Stomach smooth muscle (tissue), 2 donors: Measurements from ENCODE around the gene ACLY.

Experiments
- H3K27ac ChIP-seq: one replicate; pipeline ENCODE4 v1.7.0; 2013; ENCODE audit warnings: mild to moderate bottlenecking, low read length, inconsistent platforms
- H3K27me3 ChIP-seq, 2 donors: one replicate each; pipeline ENCODE4 v1.7.0; 2013; ENCODE audit warnings: low read length in 2 of 2; ENCODE audit not compliant: insufficient read depth in 2 of 2, control insufficient read depth in 1 of 2
- H3K36me3 ChIP-seq, 2 donors: one replicate each; pipeline ENCODE4 v1.7.0; 2013; ENCODE audit warnings: low read length in 2 of 2; ENCODE audit not compliant: control insufficient read depth in 2 of 2, insufficient read depth in 2 of 2
- H3K4me1 ChIP-seq: one replicate; pipeline ENCODE4 v1.7.0; 2013; ENCODE audit warnings: low read length; ENCODE audit not compliant: control insufficient read depth, insufficient read depth
- H3K4me3 ChIP-seq, 2 donors: one replicate each; pipeline ENCODE4 v1.7.0; 2013; ENCODE audit warnings: low read length in 2 of 2
- H3K9ac ChIP-seq, 2 donors: one replicate each; pipeline ENCODE4 v1.7.0; 2013; ENCODE audit warnings: low read length in 2 of 2, mild to moderate bottlenecking in 1 of 2
- H3K9me3 ChIP-seq, 2 donors: one replicate each; pipeline ENCODE4 v1.7.0; 2013; ENCODE audit warnings: low read length in 2 of 2; ENCODE audit not compliant: control insufficient read depth in 2 of 2
- donor health status: healthy.
- donor health status: Pancreatic carcinoma.

ACLY gene

GRCh38 chr17:41919840-41920579, 1.3 kb upstream of the ACLY start:
- Histone ChIP-seq H3K27me3 (no peaks in the 10 kb centered on the region), H3K9me3 (no peaks in the 10 kb centered on the region), H3K36me3 (no peaks in the 10 kb centered on the region), H3K27ac (peak overlapping the region; percentile 77), H3K4me1 (peaks cover 27% of the 10 kb centered on the region), H3K9ac (peak overlapping the region; percentile 66 to 75), H3K4me3 (peak overlapping the region in 1 of 2 donors; percentile 93)

- Histone ChIP-seq H3K9ac (peak overlapping the region; percentile 66 to 75), H3K27ac (peak overlapping the region; percentile 77), H3K4me3 (peak overlapping the region; percentile 75 to 93)
Observed at GRCh38 chr17:41919165-41919817, 540 bp upstream of the ACLY start.

GRCh38 chr17:41917679-41918313, 955 bp downstream of the ACLY start:
- peaks cover 35% of the 10 kb centered on the region for H3K4me1 ChIP-seq
- peak overlapping the region; percentile 80 to 89 for H3K9ac ChIP-seq
- H3K4me3 ChIP-seq, result peak overlapping the region; percentile 93 to 94
- peaks cover 7 to 8% of the 10 kb centered on the region in 2 donors for H3K36me3 ChIP-seq
- H3K27me3 ChIP-seq, result no peaks in the 10 kb centered on the region
- no peaks in the 10 kb centered on the region for H3K9me3 ChIP-seq
- H3K27ac ChIP-seq, result peak overlapping the region; percentile 77

More at GRCh38 chr17:41919165-41919817, 540 bp upstream of the ACLY start:
- Histone ChIP-seq H3K27me3 (no peaks in the 10 kb centered on the region), H3K36me3 (no peaks in the 10 kb centered on the region), H3K4me1 (peaks cover 29% of the 10 kb centered on the region), H3K9me3 (no peaks in the 10 kb centered on the region)

GRCh38 chr17:41917192-41917591, 1.6 kb downstream of the ACLY start:
- H3K9me3 ChIP-seq, result no peaks in the 10 kb centered on the region
- H3K4me3 ChIP-seq, result peak overlapping the region in 1 of 2 donors; percentile 93
- H3K4me1 ChIP-seq, result peaks cover 35% of the 10 kb centered on the region
- H3K27me3 ChIP-seq, result no peaks in the 10 kb centered on the region
- peak overlapping the region; percentile 77 for H3K27ac ChIP-seq
- peaks cover 12% of the 10 kb centered on the region in 2 donors for H3K36me3 ChIP-seq
- H3K9ac ChIP-seq, result peak overlapping the region in 1 of 2 donors; percentile 21

GRCh38 chr17:41915566-41915965, 3.2 kb downstream of the ACLY start:
- no peak overlapping the region for H3K9ac ChIP-seq
- no peak overlapping the region for H3K4me3 ChIP-seq
- peaks cover 35% of the 10 kb centered on the region for H3K4me1 ChIP-seq
- H3K27me3 ChIP-seq, result no peaks in the 10 kb centered on the region
- H3K27ac ChIP-seq, result no peak overlapping the region
- peaks cover 23 to 24% of the 10 kb centered on the region in 2 donors for H3K36me3 ChIP-seq
- H3K9me3 ChIP-seq, result no peaks in the 10 kb centered on the region

GRCh38 chr17:41915020-41915419, 3.7 kb downstream of the ACLY start:
- H3K9ac ChIP-seq, result no peak overlapping the region
- H3K27ac ChIP-seq, result no peak overlapping the region
- H3K27me3 ChIP-seq, result no peaks in the 10 kb centered on the region
- H3K4me3 ChIP-seq, result no peak overlapping the region
- no peaks in the 10 kb centered on the region for H3K9me3 ChIP-seq
- peaks cover 28 to 29% of the 10 kb centered on the region in 2 donors for H3K36me3 ChIP-seq
- H3K4me1 ChIP-seq, result peaks cover 35% of the 10 kb centered on the region

GRCh38 chr17:41914358-41914766, 4.4 kb downstream of the ACLY start:
- H3K9ac ChIP-seq, result no peak overlapping the region
- no peak overlapping the region for H3K27ac ChIP-seq
- H3K27me3 ChIP-seq, result no peaks in the 10 kb centered on the region
- H3K4me3 ChIP-seq, result no peak overlapping the region
- peaks cover 33 to 36% of the 10 kb centered on the region in 2 donors for H3K36me3 ChIP-seq
- H3K9me3 ChIP-seq, result no peaks in the 10 kb centered on the region
- peaks cover 29% of the 10 kb centered on the region for H3K4me1 ChIP-seq

GRCh38 chr17:41913798-41914197, 5.0 kb downstream of the ACLY start:
- no peak overlapping the region for H3K4me3 ChIP-seq
- H3K9me3 ChIP-seq, result no peaks in the 10 kb centered on the region
- no peaks in the 10 kb centered on the region for H3K27me3 ChIP-seq
- H3K27ac ChIP-seq, result no peak overlapping the region
- peaks cover 36 to 41% of the 10 kb centered on the region in 2 donors for H3K36me3 ChIP-seq
- no peak overlapping the region for H3K9ac ChIP-seq
- H3K4me1 ChIP-seq, result peaks cover 26% of the 10 kb centered on the region

GRCh38 chr17:41912925-41913324, 5.8 kb downstream of the ACLY start:
- Histone ChIP-seq H3K36me3 (peaks cover 38 to 46% of the 10 kb centered on the region in 2 donors), H3K9ac (no peak overlapping the region), H3K4me3 (no peak overlapping the region), H3K9me3 (no peaks in the 10 kb centered on the region), H3K27ac (no peak overlapping the region), H3K27me3 (no peaks in the 10 kb centered on the region), H3K4me1 (peaks cover 23% of the 10 kb centered on the region)

GRCh38 chr17:41910701-41911391, 7.9 kb downstream of the ACLY start:
- Histone ChIP-seq H3K9ac (no peak overlapping the region), H3K36me3 (peaks cover 44 to 55% of the 10 kb centered on the region in 2 donors), H3K9me3 (no peaks in the 10 kb centered on the region), H3K27ac (no peak overlapping the region), H3K4me1 (peaks cover 10% of the 10 kb centered on the region), H3K27me3 (no peaks in the 10 kb centered on the region), H3K4me3 (no peak overlapping the region)
